Activated B cell treated with CpG ODN at 0.5 μM for 24 hours (primary cell): ENCODE data around the gene MORC1. TPM values are rescaled to one million over a fixed set of nuclear protein-coding genes. Genes with fewer than 3 reads are reported as not detected.

Experiments
- ATAC-seq: fragments of 200-7000 bp; cut with Tn5 transposase; one replicate; pipeline ENCODE4 v1.10.0; 2021; ENCODE audit warnings: low read depth, mild to moderate bottlenecking, moderate library complexity
- CTCF ChIA-PET: fragments of 350-600 bp; sonication (Branson Sonifier 250); formaldehyde crosslinking; loops from one replicate; lab custom pipeline; 2021; ENCODE audit warnings: antibody characterized with exemption; lab: Charles Lee
- POLR2A ChIA-PET: fragments of 350-600 bp; sonication (Branson Sonifier 250); formaldehyde crosslinking; loops from one replicate; lab custom pipeline; 2021; ENCODE audit warnings: antibody characterized with exemption; lab: Charles Lee
- DNase-seq: peaks from one replicate; pipeline ENCODE4 v3.0.0; 2022
- H3K27ac Mint-ChIP-seq: one replicate; pipeline ENCODE4 v1.8.0; 2020; ENCODE audit warnings: mixed read lengths
- H3K27me3 Mint-ChIP-seq: one replicate; pipeline ENCODE4 v1.8.0; 2021; ENCODE audit warnings: mixed read lengths
- H3K36me3 Mint-ChIP-seq: one replicate; pipeline ENCODE4 v1.8.0; 2021; ENCODE audit warnings: low read depth, mixed read lengths
- H3K4me1 Mint-ChIP-seq: one replicate; pipeline ENCODE4 v1.8.0; 2021; ENCODE audit warnings: mixed read lengths
- H3K4me3 Mint-ChIP-seq: one replicate; pipeline ENCODE4 v1.8.0; 2020; ENCODE audit warnings: mild to moderate bottlenecking, mixed read lengths
- H3K9me3 Mint-ChIP-seq: one replicate; pipeline ENCODE4 v1.8.0; 2020; ENCODE audit warnings: mixed read lengths
- CTCF ChIP-seq: fragments of 200-600 bp; IDR thresholded peaks from one replicate; pipeline ENCODE4 v1.8.0; 2022; ENCODE audit warnings: antibody characterized with exemption, mild to moderate bottlenecking
- intact Hi-C: fragments of 100-400 bp; cut with micrococcal nuclease; formaldehyde crosslinking; loops from one replicate; pipeline ENCODE4 v1.15.1; 2024
- total RNA-seq: library from RNA; stranded (reverse); gene quantifications from 2 replicates; pipeline ENCODE4 v1.2.3, GENCODE V29; 2022

MORC1 gene
- total RNA-seq, 1 donor from 2014 or later: not detected

- no peak overlapping the region for H3K4me3 Mint-ChIP-seq
- intact Hi-C loops: no loop called here
- DNase-seq (no peak), ATAC-seq (no peak)
- no peaks in the 10 kb centered on the region for H3K36me3 Mint-ChIP-seq
- POLR2A ChIA-PET: no interaction called here
- H3K27ac Mint-ChIP-seq: no peak overlapping the region
- no peaks in the 10 kb centered on the region for H3K27me3 Mint-ChIP-seq
- TF ChIP-seq CTCF: no peak
- no peaks in the 10 kb centered on the region for H3K4me1 Mint-ChIP-seq
- CTCF ChIA-PET: no interaction called here
- peaks cover 6% of the 10 kb centered on the region for H3K9me3 Mint-ChIP-seq
Observed at GRCh38 chr3:109154979-109155378, 37.0 kb upstream of the MORC1 start.

- no peaks in the 10 kb centered on the region for H3K36me3 Mint-ChIP-seq
- DNase-seq (no peak), ATAC-seq (no peak)
- no peak overlapping the region for H3K4me3 Mint-ChIP-seq
- H3K27me3 Mint-ChIP-seq: no peaks in the 10 kb centered on the region
- H3K9me3 Mint-ChIP-seq: no peaks in the 10 kb centered on the region
- intact Hi-C loops: no loop called here
- ChIA-PET POLR2A (no interaction called here), CTCF (no interaction called here)
- no peak for TF ChIP-seq CTCF
- no peaks in the 10 kb centered on the region for H3K4me1 Mint-ChIP-seq
- no peak overlapping the region for H3K27ac Mint-ChIP-seq
Observed at GRCh38 chr3:109152320-109152719, 34.4 kb upstream of the MORC1 start.

GRCh38 chr3:109149078-109149477 is 31.1 kb upstream of the MORC1 start:
- H3K4me1 Mint-ChIP-seq: no peaks in the 10 kb centered on the region
- no peak overlapping the region for H3K4me3 Mint-ChIP-seq
- no peak overlapping the region for H3K27ac Mint-ChIP-seq
- H3K9me3 Mint-ChIP-seq: no peaks in the 10 kb centered on the region
- ATAC-seq (no peak), DNase-seq (no peak)
- H3K36me3 Mint-ChIP-seq: no peaks in the 10 kb centered on the region
- intact Hi-C loops: no loop called here
- CTCF ChIA-PET: no interaction called here
- POLR2A ChIA-PET: no interaction called here
- TF ChIP-seq CTCF: no peak
- H3K27me3 Mint-ChIP-seq: no peaks in the 10 kb centered on the region

GRCh38 chr3:109143646-109144045 is 25.7 kb upstream of the MORC1 start:
- H3K9me3 Mint-ChIP-seq: no peaks in the 10 kb centered on the region
- no peaks in the 10 kb centered on the region for H3K4me1 Mint-ChIP-seq
- CTCF ChIA-PET: no interaction called here
- no peak overlapping the region for H3K27ac Mint-ChIP-seq
- no peak overlapping the region for H3K4me3 Mint-ChIP-seq
- ATAC-seq: no peak
- H3K27me3 Mint-ChIP-seq: no peaks in the 10 kb centered on the region
- no peak for DNase-seq
- POLR2A ChIA-PET: no interaction called here
- no peaks in the 10 kb centered on the region for H3K36me3 Mint-ChIP-seq
- TF ChIP-seq CTCF: no peak
- intact Hi-C loops: no loop called here

- POLR2A ChIA-PET: no interaction called here
- DNase-seq (no peak), ATAC-seq (no peak)
- Mint-ChIP-seq H3K4me3 (no peak overlapping the region), H3K36me3 (no peaks in the 10 kb centered on the region), H3K27ac (no peak overlapping the region), H3K27me3 (no peaks in the 10 kb centered on the region), H3K4me1 (no peaks in the 10 kb centered on the region), H3K9me3 (no peaks in the 10 kb centered on the region)
- intact Hi-C loops: no loop called here
- no peak for TF ChIP-seq CTCF
- CTCF ChIA-PET: no interaction called here
Observed at GRCh38 chr3:109140318-109140717, 22.4 kb upstream of the MORC1 start.
